DND-41 (cell line): ENCODE measurements around the gene SLC22A12.

ENCODE experiments used
- EZH2 ChIP-seq: IDR thresholded peaks from 3 replicates; pipeline ENCODE4 v1.6.1; 2012; ENCODE audit warnings: borderline replicate concordance, low read depth, mild to moderate bottlenecking, moderate library complexity, low read length, inconsistent platforms; ENCODE audit not compliant: severe bottlenecking
- TF ChIP-seq, protein P1 (sequence below): IDR thresholded peaks from 2 replicates; pipeline ENCODE4 v1.5.1; 2012; ENCODE audit warnings: borderline replicate concordance, low read length, moderate library complexity, mild to moderate bottlenecking; ENCODE audit not compliant: poor library complexity, severe bottlenecking; ENCODE audit errors: extremely low read depth

GRCh38 chr11:64632237-64632636 is 41.2 kb downstream of the SLC22A12 start:
- TF ChIP-seq, protein P1, sequence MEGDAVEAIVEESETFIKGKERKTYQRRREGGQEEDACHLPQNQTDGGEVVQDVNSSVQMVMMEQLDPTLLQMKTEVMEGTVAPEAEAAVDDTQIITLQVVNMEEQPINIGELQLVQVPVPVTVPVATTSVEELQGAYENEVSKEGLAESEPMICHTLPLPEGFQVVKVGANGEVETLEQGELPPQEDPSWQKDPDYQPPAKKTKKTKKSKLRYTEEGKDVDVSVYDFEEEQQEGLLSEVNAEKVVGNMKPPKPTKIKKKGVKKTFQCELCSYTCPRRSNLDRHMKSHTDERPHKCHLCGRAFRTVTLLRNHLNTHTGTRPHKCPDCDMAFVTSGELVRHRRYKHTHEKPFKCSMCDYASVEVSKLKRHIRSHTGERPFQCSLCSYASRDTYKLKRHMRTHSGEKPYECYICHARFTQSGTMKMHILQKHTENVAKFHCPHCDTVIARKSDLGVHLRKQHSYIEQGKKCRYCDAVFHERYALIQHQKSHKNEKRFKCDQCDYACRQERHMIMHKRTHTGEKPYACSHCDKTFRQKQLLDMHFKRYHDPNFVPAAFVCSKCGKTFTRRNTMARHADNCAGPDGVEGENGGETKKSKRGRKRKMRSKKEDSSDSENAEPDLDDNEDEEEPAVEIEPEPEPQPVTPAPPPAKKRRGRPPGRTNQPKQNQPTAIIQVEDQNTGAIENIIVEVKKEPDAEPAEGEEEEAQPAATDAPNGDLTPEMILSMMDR, result no peak
- no peak for TF ChIP-seq EZH2
